ENCODE results near the gene CDCP2.

DNA sequence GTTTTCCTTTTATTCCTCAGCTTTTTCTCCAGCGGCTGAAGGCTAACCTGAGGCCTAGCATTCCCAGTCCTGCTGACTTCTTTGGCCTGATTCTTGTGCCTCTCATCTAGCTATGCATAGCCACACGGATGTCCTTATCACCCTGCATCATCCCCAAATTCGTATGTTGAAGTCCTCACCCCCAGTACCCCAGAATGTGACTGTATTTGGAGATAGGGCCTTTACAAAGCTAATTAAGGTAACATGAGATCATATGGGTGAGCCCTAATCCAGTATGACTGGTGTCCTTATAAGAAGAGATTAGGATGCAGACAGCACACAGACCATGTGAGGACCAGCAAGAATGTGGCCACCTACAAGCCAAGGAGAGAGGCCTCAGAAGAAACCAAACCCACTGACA lies 44.6 kb downstream of the CDCP2 start:
- no peak for TF ChIP-seq POLR2AphosphoS5 (IDR thresholded peaks at IDR 0.05; ENCODE audit: borderline replicate concordance, low read depth, low read length)
- no peak for TF ChIP-seq FOXP2 (optimal IDR thresholded peaks at IDR 0.05; ENCODE audit: control extremely low read depth, extremely low read length, insufficient read depth)
